Stimulated activated effector memory CD8-positive, alpha-beta T cell treated with anti-CD3 and anti-CD28 coated beads, Interleukin-12 subunit alpha, Interleukin-12 subunit beta, amount 100 ng/mL, for 72 hours (primary cell): Measurements from ENCODE around the gene SMAD9.

Source experiments
- ATAC-seq: fragments of 150-1000 bp; cut with Tn5 transposase; 2 replicates; pipeline ENCODE4 v1.10.0; 2021
- DNase-seq, 2 donors: peaks; one replicate each; pipeline ENCODE4 v3.0.0; 2021 to 2022; ENCODE audit warnings: low spot score in 2 of 2
- H3K27ac Mint-ChIP-seq: one replicate; pipeline ENCODE4 v1.8.0; 2022; ENCODE audit warnings: mild to moderate bottlenecking, mixed read lengths
- H3K36me3 Mint-ChIP-seq: one replicate; pipeline ENCODE4 v1.8.0; 2022; ENCODE audit warnings: mild to moderate bottlenecking, mixed read lengths
- H3K4me1 Mint-ChIP-seq: one replicate; pipeline ENCODE4 v1.8.0; 2022; ENCODE audit warnings: mixed read lengths
- H3K4me3 Mint-ChIP-seq: one replicate; pipeline ENCODE4 v1.8.0; 2022; ENCODE audit warnings: mild to moderate bottlenecking, mixed read lengths
- H3K9me3 Mint-ChIP-seq: one replicate; pipeline ENCODE4 v1.8.0; 2022; ENCODE audit warnings: mixed read lengths

SMAD9 gene

DNA sequence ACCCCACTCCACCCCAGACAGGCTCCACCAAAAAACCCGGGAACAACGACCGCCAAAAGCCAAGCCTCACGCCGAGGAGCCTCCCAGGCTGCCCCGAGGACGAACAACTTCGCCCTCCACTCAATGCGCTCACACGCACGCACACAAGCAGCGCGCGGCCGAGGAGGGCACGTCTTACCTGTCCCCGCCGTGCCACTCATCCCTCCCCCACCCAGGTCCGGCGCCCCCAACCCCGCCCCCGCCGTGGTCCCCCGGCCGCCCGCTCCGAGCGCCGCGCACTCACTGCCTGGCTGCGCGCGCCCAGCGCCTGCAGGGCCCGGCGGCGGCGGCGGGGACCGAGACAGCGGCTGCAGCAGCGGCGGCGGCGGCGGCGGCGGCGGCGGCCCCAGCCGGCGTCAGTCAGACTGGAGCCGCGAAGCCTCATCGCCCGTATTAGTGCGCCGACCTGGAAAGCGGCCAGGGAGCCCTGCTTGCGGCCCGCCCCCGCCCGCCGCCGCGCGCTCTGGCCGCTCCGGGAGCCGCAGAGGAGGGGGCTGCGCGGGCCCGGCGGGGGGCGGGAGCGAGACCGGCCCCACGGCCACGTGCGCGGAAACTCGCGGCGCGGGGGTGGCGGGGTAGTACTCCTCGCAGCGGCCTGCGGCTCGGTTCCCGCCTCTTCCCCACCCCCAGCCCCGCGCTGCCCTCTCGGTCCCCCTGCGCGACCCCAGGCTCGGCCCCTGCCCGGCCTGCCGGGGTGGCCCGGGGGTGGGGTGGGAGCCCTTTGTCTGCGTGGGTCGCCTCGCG is at the start of gene SMAD9:
TSS of gene SMAD9 (minus strand) at position 406 of the 783 bp plus-strand sequence. CDS start 40,549 bp downstream, outside the sequence.
- no peak within 1 kb of the TSS for H3K27ac Mint-ChIP-seq
- H3K36me3 Mint-ChIP-seq, result no peaks in the 10 kb centered on the region
- H3K4me1 Mint-ChIP-seq, result no peaks in the 10 kb centered on the region
- H3K4me3 Mint-ChIP-seq, result peak within 1 kb of the TSS; percentile 44
- DNase-seq, result no peak
- no peaks in the 10 kb centered on the region for H3K9me3 Mint-ChIP-seq
- ATAC-seq, result peak; percentile 63

DNA sequence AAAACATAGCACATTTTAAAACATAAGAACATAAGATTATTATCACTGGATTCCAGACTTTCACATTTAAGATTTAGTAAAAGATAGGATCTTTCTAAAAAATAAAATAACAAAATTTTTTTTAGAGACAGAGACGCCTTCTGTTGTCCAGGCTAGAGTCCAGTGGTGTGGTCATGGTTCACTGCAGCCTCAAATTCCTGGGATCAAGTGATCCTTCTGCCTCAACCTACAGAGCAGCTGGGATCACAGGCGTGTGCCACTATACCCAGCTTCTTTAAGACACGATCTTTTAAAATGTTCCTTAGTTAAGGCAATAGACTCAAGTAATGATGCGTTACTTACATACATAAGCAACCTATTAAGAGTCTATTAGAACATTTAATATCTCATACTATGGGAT is 46.4 kb upstream of the SMAD9 start:
- no peak for DNase-seq
- ATAC-seq, result no peak
- Mint-ChIP-seq H3K4me1 (no peaks in the 10 kb centered on the region), H3K27ac (no peak overlapping the region), H3K4me3 (no peak overlapping the region), H3K9me3 (no peaks in the 10 kb centered on the region), H3K36me3 (peaks cover 90% of the 10 kb centered on the region)

DNA sequence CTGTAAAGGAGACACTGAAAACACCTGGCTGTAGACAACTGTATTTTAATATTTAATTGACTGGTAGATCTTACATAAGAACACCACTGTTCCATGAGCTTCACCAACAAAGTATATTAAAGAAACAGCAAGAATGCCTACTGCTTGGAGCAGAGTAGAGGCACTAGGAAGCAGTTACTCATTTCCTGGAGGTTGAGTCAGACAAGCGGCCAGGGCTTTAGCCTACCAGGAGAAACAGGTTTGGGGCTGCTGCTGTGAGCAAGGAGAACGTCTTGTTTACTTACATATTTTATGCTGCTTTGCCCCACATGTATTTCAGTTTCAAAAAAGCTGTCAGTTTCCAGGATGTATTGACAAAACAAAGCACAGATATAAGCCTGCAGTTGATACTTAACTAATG is 45.7 kb upstream of the SMAD9 start:
- DNase-seq (no peak), ATAC-seq (peak; percentile 84)
- Mint-ChIP-seq H3K36me3 (peaks cover 90% of the 10 kb centered on the region), H3K27ac (peak overlapping the region; percentile 74), H3K4me1 (no peaks in the 10 kb centered on the region), H3K9me3 (no peaks in the 10 kb centered on the region), H3K4me3 (no peak overlapping the region)

DNA sequence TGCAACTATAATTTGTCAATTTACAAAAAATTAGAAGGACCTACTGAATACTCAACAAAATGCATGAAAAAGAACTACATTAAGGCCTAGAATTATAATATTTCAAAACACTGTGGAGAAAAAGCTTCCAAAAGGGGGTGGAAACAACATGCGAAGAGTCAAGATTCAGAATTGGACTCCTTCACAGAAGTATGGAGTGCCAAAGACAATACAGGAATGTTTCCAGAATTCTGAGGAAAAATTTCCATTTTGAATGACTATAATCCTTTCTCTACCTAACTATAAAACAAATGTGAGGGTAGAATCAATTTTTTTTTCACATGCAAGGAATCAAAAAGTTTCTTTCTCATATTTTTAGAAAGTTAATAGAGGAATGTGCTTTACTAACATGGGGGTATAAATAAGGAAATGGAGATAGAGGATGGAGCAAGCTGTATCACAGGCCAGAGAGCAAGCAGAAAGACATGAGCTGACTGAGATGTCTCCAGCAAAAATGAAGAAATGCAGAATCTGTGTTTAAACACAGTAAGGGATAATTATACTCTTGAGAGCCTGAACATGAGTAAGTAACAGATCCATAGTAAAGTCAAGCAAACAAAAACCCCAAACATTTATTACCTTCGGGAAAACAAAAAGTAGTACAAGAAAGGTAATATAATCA is 39.5 kb upstream of the SMAD9 start:
- Mint-ChIP-seq H3K9me3 (no peaks in the 10 kb centered on the region), H3K4me3 (no peak overlapping the region), H3K27ac (no peak overlapping the region), H3K4me1 (peaks cover 5% of the 10 kb centered on the region), H3K36me3 (peaks cover 54% of the 10 kb centered on the region)
- no peak for DNase-seq
- no peak for ATAC-seq

DNA sequence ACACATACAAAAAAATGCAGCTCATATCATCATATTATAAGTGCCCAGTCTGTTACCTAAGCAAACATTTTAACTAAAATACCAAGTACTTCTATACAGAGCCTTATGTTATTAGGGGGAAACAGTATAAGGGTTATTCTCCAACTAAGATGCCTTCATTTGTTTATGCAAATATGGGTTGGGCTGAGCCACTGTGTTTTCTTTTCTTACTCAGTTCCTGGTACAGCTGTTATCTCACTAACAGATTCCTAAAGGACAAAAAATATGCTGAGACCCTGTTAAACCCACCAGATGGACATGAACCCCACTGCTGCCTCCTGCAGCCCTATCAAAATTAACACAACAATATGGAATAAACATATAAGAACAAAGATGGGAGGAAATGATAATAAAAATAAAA is 34.5 kb upstream of the SMAD9 start:
- peaks cover 5% of the 10 kb centered on the region for H3K4me1 Mint-ChIP-seq
- peak overlapping the region; percentile 48 for H3K27ac Mint-ChIP-seq
- no peak for DNase-seq
- H3K4me3 Mint-ChIP-seq, result no peak overlapping the region
- peaks cover 63% of the 10 kb centered on the region for H3K36me3 Mint-ChIP-seq
- no peaks in the 10 kb centered on the region for H3K9me3 Mint-ChIP-seq
- no peak for ATAC-seq

DNA sequence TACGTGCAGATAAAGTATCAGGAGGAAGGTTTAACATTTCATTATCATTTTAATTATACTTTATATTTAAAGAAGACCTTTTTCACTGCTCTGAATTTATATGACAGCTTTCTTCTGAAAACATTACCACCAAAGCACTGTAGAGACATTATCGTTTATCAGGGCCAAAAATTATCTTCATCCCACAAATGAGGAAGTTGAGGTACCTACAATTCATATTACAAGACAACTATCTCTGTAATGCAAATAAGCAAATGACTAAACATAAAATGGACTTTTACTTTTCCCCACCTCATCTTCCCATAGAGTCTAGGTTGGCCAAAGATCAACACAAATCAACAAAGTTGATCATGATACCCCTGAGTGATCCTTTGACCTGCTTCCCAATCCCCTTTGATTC is 30.9 kb upstream of the SMAD9 start:
- Mint-ChIP-seq H3K4me1 (no peaks in the 10 kb centered on the region), H3K27ac (peak overlapping the region; percentile 43), H3K9me3 (no peaks in the 10 kb centered on the region), H3K4me3 (no peak overlapping the region), H3K36me3 (peaks cover 82% of the 10 kb centered on the region)
- ATAC-seq (no peak), DNase-seq (no peak)

DNA sequence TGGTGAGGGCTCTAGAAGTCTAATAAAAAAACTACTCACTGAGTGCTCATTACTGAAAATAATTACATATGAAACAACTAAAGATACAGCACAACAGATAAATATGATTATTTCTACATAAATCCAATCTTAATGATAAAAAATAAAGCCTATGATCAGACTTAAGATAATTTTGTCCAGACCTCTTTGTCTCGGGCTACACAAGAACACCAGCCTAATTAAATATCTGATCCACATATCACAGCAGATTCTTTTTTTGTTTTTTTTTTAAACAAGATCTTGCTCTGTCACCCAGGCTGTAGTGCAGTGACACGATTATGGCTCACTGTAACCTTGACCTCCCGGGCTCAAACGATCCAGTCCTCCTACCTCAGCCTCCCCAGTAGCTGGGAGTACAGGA is 30.3 kb upstream of the SMAD9 start:
- Mint-ChIP-seq H3K4me1 (no peaks in the 10 kb centered on the region), H3K9me3 (no peaks in the 10 kb centered on the region), H3K36me3 (peaks cover 76% of the 10 kb centered on the region), H3K27ac (peak overlapping the region; percentile 43), H3K4me3 (no peak overlapping the region)
- DNase-seq (no peak), ATAC-seq (no peak)

DNA sequence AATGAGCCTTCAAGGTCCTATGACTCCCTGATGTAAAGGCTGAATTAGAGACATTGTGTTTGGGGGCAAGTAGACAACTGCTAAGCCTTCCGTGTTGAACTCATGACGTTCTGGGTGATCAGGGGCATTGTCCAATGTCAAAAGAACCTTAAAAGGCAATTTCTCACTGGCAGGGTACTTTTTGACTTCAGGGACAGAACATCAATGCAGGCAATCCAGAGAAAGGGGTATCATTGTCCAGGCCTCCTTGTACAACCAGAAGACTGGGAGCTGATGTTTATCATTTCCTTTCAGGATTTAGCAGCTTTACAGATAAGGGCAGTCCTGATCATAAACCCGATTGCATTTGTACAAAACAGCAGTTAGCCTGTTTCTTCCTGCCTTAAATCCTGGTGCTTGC is 25.0 kb upstream of the SMAD9 start:
- DNase-seq (no peak), ATAC-seq (no peak)
- Mint-ChIP-seq H3K36me3 (peaks cover 25% of the 10 kb centered on the region), H3K4me3 (no peak overlapping the region), H3K27ac (no peak overlapping the region), H3K9me3 (peaks cover 2% of the 10 kb centered on the region), H3K4me1 (no peaks in the 10 kb centered on the region)

DNA sequence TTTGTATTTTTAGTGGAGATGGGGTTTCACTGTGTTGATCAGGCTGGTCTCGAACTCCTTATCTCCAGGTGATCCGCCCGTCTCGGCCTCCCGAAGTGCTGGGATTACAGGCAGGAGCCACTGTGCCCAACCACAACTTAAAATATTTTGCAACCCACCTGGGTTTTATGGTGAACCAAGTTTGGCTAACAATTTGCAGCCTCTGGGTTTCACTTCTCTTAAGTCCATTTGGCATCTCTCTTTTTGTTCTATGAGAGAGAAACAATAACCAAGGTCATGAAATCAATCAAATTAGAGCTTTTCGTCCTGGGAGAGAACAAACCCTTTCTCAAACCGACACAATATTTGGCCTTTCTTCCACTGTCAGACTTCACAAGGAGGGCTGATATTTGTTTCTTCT is 5.6 kb upstream of the SMAD9 start:
- H3K36me3 Mint-ChIP-seq, result no peaks in the 10 kb centered on the region
- H3K4me3 Mint-ChIP-seq, result no peak overlapping the region
- no peaks in the 10 kb centered on the region for H3K9me3 Mint-ChIP-seq
- ATAC-seq (no peak), DNase-seq (no peak)
- no peak overlapping the region for H3K27ac Mint-ChIP-seq
- no peaks in the 10 kb centered on the region for H3K4me1 Mint-ChIP-seq

DNA sequence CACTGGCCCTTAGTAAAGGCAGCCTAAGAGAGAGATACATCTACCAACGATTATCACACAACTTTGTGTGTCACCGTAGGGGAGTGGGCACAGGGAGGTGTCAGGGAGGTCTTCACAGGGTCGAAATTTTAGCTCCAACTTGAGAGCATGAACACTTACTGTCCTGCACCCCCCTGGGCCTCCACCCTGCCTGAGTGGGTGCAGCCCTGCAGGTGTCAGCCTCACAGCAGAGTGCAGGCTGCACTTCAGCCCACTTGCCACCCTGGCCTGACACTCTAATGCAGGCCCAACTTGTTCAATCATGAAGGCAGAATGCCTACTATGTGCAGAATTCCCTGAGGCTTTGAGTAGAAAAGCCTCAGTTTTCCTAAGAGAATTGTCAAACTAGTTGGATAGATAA is 4.0 kb upstream of the SMAD9 start:
- ATAC-seq, result peak; percentile 41
- H3K4me3 Mint-ChIP-seq, result no peak overlapping the region
- no peaks in the 10 kb centered on the region for H3K9me3 Mint-ChIP-seq
- no peaks in the 10 kb centered on the region for H3K36me3 Mint-ChIP-seq
- no peak overlapping the region for H3K27ac Mint-ChIP-seq
- H3K4me1 Mint-ChIP-seq, result no peaks in the 10 kb centered on the region
- no peak for DNase-seq

DNA sequence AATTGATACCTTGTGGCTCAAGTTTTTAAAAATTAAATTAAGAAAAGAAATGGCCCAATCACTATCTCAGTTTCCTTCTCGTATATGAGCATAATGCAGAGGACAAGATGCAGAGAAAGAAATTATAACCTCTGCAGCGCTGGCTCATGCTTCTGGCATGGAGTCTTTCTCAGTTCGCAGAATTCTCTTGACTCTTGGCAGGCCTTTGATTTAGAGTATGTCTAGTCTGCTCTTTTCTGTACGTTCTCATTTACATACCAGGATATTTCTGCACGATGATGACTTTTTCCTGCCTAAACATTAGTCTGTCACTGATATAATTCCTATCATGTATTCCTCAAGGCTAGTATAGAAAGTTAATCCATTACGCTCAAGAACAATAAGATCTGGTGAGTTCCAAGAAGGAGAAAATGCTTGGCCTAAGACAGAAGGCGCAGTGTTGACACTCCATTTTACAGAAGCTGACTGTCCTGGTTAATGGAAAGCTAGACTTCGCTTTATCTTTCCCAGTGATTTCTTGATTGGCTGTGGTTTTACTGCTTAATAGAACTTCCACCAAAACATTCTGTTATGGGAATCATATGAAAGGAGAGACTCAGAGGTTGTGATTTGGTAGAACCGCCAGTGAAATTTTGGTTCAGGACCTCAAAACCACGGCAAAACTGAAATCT is 1.7 kb upstream of the SMAD9 start:
- Mint-ChIP-seq H3K36me3 (no peaks in the 10 kb centered on the region), H3K9me3 (no peaks in the 10 kb centered on the region), H3K27ac (no peak overlapping the region), H3K4me1 (no peaks in the 10 kb centered on the region), H3K4me3 (no peak overlapping the region)
- ATAC-seq, result no peak
- DNase-seq, result no peak

DNA sequence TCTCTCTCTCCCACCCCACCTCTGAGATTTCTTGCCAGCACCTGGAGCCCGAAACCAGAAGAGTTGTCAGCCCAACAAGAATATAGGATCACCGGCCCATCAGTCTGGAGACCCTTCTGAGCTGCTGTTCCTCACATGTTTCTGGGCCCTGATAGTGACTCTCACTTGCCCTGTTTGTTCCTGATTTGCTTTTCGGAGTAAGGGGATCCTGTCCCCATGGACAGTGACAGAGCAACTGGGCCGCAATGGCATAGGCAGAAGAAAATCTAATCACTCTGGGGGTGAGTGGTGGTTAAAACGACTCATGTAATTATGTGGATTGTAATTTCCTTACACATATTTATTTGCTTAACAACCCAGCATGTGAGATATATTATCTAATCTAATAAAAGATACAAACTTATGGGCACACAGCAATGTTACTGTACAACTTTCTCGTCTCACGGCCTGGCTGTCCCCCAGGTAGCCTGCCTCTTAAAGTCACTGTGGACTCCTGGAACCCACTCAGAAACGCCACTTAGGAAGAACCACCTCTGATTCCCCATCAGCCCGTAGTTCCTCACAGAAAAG is 663 bp upstream of the SMAD9 start:
- no peak for ATAC-seq
- Mint-ChIP-seq H3K27ac (no peak overlapping the region), H3K9me3 (no peaks in the 10 kb centered on the region)

DNA sequence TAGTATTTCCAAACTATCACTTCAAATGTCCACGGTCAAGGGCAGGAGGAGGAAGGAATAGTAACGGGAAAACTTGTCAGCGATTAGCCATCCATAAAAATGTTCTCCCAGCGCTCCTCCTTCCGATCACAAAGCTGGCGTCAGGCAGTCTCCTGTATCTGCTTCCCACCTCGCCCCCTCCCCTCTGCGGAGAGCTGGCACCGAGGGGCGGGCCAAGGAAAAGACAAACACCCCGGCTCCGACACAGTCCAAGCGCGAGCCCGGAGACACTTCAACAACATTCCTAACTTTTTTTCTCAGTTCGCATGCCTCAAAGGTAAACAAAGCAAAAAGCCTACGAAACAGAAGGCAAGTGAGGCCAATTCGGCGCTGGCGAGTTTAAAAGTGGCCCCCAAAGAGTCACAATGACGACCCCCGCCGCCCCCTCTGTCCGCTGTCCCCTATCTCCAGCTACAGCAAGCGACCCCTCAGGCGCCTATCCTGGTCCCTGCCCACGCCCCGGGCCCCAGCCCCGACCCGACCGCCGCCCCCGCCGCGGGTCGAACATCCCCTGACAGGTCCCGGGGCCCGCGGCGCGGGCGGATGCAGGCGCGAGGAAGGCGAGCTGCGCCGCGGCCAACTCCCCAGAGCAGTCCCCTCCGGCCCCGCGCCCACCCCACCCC is 736 bp downstream of the SMAD9 start:
- H3K27ac Mint-ChIP-seq, result no peak overlapping the region
- no peaks in the 10 kb centered on the region for H3K4me1 Mint-ChIP-seq
- no peaks in the 10 kb centered on the region for H3K36me3 Mint-ChIP-seq
- DNase-seq, result no peak
- ATAC-seq, result peak; percentile 54
- H3K9me3 Mint-ChIP-seq, result no peaks in the 10 kb centered on the region
- peak overlapping the region; percentile 39 for H3K4me3 Mint-ChIP-seq

More for the DNA sequence above, 663 bp upstream of the SMAD9 start:
- H3K4me3 Mint-ChIP-seq, result peak overlapping the region; percentile 44
- no peak for DNase-seq
- no peaks in the 10 kb centered on the region for H3K4me1 Mint-ChIP-seq
- no peaks in the 10 kb centered on the region for H3K36me3 Mint-ChIP-seq

DNA sequence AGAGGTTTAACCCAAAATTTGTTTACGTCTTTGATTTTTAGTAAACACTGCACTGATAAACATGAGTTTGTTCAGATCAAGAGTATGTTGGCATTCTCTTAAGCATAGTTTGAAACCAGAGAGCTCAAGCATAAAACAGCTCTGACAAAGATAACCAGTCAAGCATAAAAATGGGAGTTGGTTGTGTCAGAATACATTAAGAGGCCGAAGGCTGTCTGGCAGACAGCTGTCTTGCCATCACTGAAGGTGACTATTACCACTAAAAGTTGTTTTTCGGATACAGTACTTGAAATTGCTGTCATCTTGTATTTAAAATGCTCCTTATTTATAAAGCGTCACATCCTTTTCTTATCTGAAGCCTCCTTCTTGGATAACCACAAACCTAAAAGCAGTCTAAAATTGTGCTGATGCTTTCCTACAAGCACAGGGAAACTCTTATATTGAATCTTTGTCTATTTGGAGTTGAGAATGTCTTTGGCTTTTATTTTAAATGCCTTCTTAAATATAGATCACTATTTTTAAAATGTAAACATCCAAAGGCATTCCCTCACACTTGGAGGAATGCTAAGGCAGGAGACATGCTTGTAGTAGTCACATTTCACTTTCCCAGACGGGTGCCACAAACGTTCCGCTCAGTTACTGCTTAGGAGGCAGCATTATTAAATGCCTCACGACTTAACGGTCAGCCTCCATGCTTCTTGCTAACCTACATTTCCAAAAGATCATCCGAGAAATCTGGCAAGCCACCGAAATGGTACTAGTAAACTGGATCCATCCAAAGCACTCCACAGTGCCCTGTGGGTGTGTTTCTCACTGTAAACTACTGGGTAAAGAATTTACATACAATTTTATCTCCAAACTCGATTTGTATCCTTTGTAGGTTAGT is 1.5 kb downstream of the SMAD9 start:
- no peak for ATAC-seq
- Mint-ChIP-seq H3K4me3 (peak overlapping the region; percentile 39), H3K27ac (no peak overlapping the region), H3K4me1 (no peaks in the 10 kb centered on the region), H3K9me3 (no peaks in the 10 kb centered on the region), H3K36me3 (no peaks in the 10 kb centered on the region)
- DNase-seq, result no peak
